T follicular helper cell (primary cell): ENCODE results near the gene S100A5.
"Not testable (repeated sequence)": the region's sequence is repeated elsewhere in the genome, so short reads cannot be mapped to it uniquely, and the experiment has no call there.

ENCODE experiments used
- DNase-seq: peaks from one replicate; pipeline ENCODE4 v3.0.0-alpha.2; 2020; ENCODE audit warnings: low read depth
- total RNA-seq, 2 experiments: gene quantifications; one replicate each; lab custom pipeline; 2026; lab: John Stamatoyannopoulos, UW

The S100A5 gene
- total RNA-seq = 0.26 to 0.72 reads per million in 2 experiments

- peak; percentile 13 for DNase-seq
Measured at GRCh38 chr1:153540394-153541361, at the start of gene S100A5. Gene S100A5, minus strand, starts transcription at chr1:153540934. Its CDS starts 743 bp downstream, at chr1:153540191.

DNA sequence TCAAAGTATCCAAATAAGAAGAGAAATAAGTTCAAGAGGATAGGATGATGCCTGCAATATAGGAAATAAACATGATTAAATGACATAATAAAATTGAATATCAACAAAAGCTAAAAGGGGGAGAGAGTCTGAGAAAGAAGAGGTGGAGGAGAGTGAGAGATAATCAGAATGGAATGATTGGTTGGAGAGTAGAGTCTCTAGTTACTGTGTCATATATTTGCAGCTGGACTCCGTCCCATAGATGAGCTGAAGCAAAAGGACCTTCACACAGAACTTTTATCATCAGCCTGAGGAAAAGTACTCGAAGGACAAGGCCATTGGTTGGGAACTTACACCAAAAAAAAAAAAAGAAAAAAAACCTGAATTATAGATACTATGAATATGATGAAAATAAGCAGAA lies 47.7 kb upstream of the S100A5 start:
- no peak for DNase-seq

- not testable (repeated sequence) for DNase-seq
Measured at GRCh38 chr1:153588033-153588432, 47.3 kb upstream of the S100A5 start.

GRCh38 chr1:153587314-153587713 lies 46.6 kb upstream of the S100A5 start:
- DNase-seq = no peak

DNA sequence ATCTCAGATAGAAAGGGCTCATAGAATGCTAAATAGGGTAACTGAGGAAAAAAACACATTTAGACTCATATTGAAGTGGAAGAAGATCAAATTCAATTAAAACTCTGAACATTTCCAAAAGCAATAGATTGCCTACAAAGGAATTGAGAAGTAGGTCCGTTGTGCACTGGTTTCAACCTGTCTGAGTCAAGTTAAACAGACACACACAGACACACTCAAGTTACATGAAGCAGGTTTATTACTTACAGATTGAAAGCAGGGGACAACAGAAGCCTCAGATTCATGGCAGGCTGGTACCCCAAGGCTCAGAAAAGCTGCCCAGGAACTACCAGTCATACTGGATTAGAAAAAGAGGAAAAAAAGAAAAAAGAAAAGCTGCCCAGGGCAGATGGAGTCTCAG lies 45.6 kb upstream of the S100A5 start:
- DNase-seq = no peak

GRCh38 chr1:153585006-153585405 lies 44.3 kb upstream of the S100A5 start:
- no peak for DNase-seq

DNA sequence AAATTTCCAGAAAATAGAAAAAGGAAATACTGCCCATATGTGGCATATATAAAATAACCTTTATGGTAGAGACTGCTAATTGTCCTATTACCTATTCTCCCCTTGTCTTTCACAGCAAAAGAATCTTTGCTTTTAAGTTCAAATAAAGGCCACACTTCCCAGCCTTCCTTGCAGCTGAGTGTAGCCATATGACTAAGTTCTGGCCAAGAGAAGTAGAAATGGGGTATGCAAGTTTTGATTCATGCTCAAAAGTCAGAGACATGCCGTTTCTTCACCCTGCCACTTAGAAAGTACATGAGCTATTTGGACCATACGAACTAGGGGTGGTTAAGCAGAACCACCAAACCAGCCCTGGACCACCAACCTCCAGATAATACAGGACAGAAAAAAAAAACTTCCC lies 43.2 kb upstream of the S100A5 start:
- DNase-seq = no peak

DNA sequence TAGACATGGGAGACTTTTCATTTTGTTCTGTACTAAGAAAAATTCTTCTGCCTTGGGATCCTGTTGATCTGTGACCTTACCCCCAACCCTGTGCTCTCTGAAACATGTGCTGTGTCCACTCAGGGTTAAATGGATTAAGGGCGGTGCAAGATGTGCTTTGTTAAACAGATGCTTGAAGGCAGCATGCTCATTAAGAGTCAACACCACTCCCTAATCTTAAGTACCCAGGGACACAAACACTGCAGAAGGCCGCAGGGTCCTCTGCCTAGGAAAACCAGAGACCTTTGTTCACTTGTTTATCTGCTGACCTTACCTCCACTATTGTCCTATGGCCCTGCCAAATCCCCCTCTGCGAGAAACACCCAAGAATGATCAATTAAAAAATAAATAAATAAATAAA lies 42.8 kb upstream of the S100A5 start:
- DNase-seq = not testable (repeated sequence)

GRCh38 chr1:153582836-153583235 lies 42.1 kb upstream of the S100A5 start:
- DNase-seq = not testable (repeated sequence)

DNA sequence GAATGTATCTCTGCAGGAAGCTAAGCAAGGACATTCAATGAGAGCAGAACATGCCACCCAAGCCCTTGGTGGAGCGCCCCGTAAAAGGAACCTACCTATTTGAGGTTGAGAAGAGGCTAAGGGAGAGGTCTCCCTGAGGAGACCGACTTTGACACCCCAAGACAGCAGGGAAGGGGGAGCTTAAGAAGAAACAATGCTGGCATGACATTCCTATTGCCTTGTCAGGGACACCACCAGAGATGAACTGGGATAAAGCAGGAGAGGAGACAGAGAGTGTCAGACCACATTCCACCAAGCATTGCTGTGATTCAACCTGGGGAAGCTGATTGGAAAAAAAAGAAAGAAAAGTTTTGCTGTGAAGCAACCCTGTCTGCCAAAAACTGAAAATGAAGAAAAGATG lies 38.2 kb upstream of the S100A5 start:
- no peak for DNase-seq

DNA sequence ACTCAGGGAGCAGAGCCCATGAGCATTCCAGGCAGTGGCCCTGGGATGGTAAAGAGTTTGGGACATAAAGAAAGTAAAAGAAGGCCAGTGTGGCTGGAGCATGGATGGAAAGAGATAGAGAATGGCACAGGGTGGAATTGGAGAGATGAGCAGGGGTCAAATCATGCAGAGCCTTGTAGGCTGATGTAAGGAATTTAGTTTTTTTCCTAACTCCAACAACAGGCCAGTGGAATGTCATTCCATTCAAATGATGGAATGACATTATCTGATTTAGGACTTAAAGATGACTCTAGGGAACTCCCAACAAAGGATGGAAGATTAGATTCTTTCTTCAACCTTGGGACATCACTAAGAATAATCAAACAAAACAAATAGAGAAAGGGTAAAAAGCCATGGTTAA lies 37.8 kb upstream of the S100A5 start:
- no peak for DNase-seq

DNA sequence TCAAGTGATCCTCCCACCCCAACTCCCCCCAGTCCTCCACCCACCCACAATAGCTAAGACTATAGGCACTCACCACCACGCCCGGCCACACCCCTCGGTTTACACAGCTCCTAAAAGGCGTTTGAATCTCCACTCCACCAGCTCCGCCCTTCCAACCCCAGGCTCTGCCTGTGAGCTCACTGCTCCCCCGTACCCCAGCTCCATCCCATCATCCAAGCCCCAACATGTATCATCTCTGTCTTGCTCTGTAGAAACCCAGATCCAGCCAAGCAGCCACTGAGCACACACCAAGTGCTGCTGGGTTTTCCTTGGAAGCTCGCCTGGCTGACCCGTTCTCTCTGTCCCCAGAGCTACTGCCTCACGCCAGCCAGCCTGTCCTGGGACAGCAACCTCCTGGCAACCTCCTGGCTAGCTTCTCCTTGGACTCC lies 36.9 kb upstream of the S100A5 start:
- no peak for DNase-seq

DNA sequence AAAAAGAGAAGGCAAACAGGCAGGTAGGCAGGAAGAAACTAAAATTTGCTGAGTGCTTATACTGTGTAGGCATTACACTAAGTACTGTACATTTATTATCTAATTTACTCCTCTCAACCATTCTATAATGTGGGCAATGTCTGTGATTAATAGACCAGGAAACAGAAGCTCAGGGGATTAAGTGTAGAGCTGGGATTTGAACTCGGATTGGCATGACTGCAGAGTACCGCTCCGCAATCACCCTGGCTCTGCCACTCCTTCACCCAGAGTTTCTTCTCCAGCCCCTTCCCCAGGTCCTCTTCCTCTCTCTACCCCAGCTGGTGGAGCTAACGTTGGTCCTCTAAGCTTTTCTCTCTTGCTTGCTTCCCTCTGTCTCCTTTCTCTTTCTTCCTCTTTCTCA lies 36.4 kb upstream of the S100A5 start:
- DNase-seq = no peak

- not testable (repeated sequence) for DNase-seq
Measured at GRCh38 chr1:153575497-153575896, 34.8 kb upstream of the S100A5 start.

- not testable (repeated sequence) for DNase-seq
Measured at GRCh38 chr1:153575081-153575491, 34.4 kb upstream of the S100A5 start.

DNA sequence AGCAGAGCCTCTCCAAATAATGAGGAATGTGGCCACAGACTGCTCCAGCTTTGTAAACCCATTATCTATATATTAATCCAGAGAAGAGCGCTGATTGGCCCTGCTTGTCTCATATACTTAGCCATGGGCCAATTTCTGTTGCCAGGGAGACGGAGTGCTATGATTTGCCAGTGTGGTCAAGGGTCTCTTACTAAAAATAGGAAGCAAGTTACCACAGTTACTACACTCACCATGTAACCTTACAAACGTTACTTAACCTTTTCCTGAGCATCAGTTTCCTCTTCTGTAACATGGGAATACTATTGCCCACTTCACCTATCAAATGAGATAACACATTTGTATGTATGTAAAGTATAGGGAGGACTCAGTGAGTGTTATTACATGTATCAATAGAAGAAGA lies 32.6 kb upstream of the S100A5 start:
- no peak for DNase-seq

- peak; percentile 24 for DNase-seq
Measured at GRCh38 chr1:153572569-153573015, 31.9 kb upstream of the S100A5 start.

DNA sequence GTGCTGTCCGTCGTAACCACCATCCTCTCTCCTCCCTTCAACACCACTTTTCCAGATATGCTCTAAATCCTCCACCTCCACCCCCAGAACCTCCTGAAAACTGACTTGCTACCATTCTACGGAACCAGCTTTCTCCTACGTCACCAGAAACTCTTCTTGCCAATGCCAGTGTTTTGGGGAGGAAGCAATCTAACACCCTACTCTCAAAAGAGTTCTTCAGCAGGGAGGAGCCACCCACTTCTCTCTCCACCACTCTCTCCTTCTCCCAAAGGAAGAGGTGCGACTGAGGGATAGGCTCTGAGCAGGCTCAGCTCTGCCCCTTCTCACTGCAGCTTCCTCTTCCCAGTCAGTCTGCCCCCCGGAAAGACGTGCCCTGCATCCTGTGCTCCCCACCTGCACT lies 31.0 kb upstream of the S100A5 start:
- no peak for DNase-seq

- DNase-seq = no peak
Measured at GRCh38 chr1:153570874-153571273, 30.1 kb upstream of the S100A5 start.

DNA sequence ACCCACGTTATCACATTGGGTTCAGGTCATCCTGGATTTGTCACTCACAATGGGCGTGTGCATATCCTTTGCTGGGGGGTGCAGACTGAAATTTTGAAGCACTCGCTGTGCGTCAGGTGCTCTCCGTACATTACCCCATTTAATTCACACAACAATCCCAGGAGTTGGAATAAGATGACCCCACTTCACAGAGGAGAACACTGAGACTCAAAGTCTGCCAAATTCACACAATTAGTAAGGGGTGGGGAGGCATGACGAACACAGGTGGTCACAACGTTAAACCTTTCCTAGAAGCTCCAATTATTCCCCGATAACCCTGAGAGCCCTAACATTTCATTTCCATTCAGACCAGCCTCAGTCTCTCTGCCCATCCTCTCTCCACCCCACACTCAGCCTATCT lies 28.7 kb upstream of the S100A5 start:
- no peak for DNase-seq

DNA sequence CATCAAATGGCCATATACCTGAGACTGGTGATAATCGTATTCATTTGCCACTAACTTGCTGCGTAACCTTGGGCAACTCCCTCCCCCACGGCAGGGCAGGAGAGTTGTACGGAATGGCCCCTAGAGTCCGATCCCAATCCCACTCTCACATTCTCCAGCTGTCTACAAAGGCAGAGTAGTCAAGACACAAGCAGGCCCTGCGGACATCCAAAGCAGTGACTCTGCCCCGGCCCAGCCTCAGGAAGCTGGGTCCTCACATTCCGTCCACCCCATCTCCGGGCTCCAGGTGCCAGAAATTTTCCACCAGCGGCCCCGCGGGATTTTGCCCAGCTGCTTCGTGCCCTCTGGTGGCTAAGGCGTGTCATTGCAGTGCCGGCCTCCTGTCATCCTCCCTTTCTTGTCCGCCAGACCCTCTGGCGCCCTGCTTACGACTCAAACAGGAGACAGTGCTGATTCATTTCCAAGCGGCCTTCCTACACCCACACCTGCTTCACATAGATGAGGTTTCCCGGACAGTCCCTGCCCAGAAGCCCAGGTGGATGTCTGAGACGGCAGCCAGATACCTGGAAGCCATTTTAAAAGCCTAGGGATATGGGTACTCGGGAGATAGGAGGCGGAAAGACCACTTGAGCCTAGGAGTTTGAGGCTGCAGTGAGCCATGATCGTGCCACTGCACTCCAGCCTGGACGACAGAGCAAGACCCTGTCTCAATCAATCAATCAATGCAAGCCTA lies 27.8 kb upstream of the S100A5 start:
- DNase-seq = peak; percentile 65

- DNase-seq = no peak
Measured at GRCh38 chr1:153567621-153568366, 27.1 kb upstream of the S100A5 start.
